HepG2 (cell line): ENCODE results near the gene LEPROT. TPM values are rescaled to one million over a fixed set of nuclear protein-coding genes. Genes with fewer than 3 reads are reported as not detected.

Experiments used
- CHD4 ChIP-seq: fragments of 200-600 bp; sonication (generic); IDR thresholded peaks from 2 replicates; pipeline ENCODE4 v1.7.0; 2017; ENCODE audit warnings: mild to moderate bottlenecking, low read length, borderline replicate concordance
- FOXK1 ChIP-seq: sonication (generic); formaldehyde crosslinking; IDR thresholded peaks from 2 replicates; pipeline ENCODE4 v1.4.0; 2020; ENCODE audit warnings: low read depth, missing genetic modification reagents, borderline replicate concordance
- HNF1A ChIP-seq, 2 experiments: sonication (generic) in 1 of 2; formaldehyde crosslinking in 1 of 2; IDR thresholded peaks; 2 replicates each; pipeline versions ENCODE4 v1.4.0 to v1.6.1; 2016 to 2020; ENCODE audit warnings: borderline replicate concordance in 1 of 2, low read depth in 1 of 2, mild to moderate bottlenecking in 1 of 2, missing genetic modification reagents in 1 of 2
- JARID2 ChIP-seq: sonication (generic); formaldehyde crosslinking; IDR thresholded peaks from 2 replicates; pipeline ENCODE4 v1.8.1; 2023; ENCODE audit warnings: missing genetic modification reagents, inconsistent platforms; ENCODE audit not compliant: insufficient replicate concordance
- MIXL1 ChIP-seq: IDR thresholded peaks from 2 replicates; pipeline ENCODE4 v1.6.1; 2016
- MLX ChIP-seq: IDR thresholded peaks from 2 replicates; pipeline ENCODE4 v1.6.1; 2016
- RBFOX2 ChIP-seq: fragments of 200-400 bp; formaldehyde crosslinking; IDR thresholded peaks from 2 replicates; pipeline ENCODE4 v1.6.1; 2017; ENCODE audit warnings: low read depth, mild to moderate bottlenecking, low read length
- SRSF4 ChIP-seq: fragments of 200-400 bp; formaldehyde crosslinking; IDR thresholded peaks from one replicate; pipeline ENCODE4 v1.6.1; 2018; ENCODE audit warnings: mild to moderate bottlenecking, low read depth, low read length, moderate library complexity; ENCODE audit not compliant: poor library complexity, severe bottlenecking
- TFDP2 ChIP-seq: sonication (generic); formaldehyde crosslinking; IDR thresholded peaks from 2 replicates; pipeline ENCODE4 v1.4.0; 2020; ENCODE audit warnings: missing genetic modification reagents
- THRA ChIP-seq: sonication (generic); formaldehyde crosslinking; IDR thresholded peaks from 2 replicates; pipeline ENCODE4 v1.4.0; 2020; ENCODE audit warnings: missing genetic modification reagents, borderline replicate concordance
- ZBTB26 ChIP-seq: IDR thresholded peaks from 2 replicates; pipeline ENCODE4 v1.6.1; 2016; ENCODE audit warnings: missing compliant biosample characterization, missing genetic modification reagents, borderline replicate concordance
- ZFP36L1 ChIP-seq: sonication (generic); formaldehyde crosslinking; IDR thresholded peaks from 2 replicates; pipeline ENCODE4 v1.8.0; 2022; ENCODE audit warnings: mild to moderate bottlenecking, missing genetic modification reagents, moderate library complexity
- ZMYM3 ChIP-seq: sonication (generic); formaldehyde crosslinking; IDR thresholded peaks from 2 replicates; pipeline ENCODE4 v1.5.1; 2020; ENCODE audit warnings: mild to moderate bottlenecking, missing genetic modification reagents
- ZNF280D ChIP-seq: sonication (generic); formaldehyde crosslinking; IDR thresholded peaks from 2 replicates; pipeline ENCODE4 v1.5.1; 2020; ENCODE audit warnings: mild to moderate bottlenecking, missing genetic modification reagents
- polyA plus RNA-seq, 8 experiments: library from polyadenylated mRNA; depleted of rRNA in 3 of 8; stranded (reverse) in 7 of 8; unstranded in 1 of 8; fragments of >200 nt; fragmentation: Illumina TruSeq in 4 of 8; extraction: Trizol in 4 of 8; gene quantifications; 2 replicates each; pipeline versions ENCODE4 v1.2.1 to v1.2.3, GENCODE V29; 2011 to 2016; ENCODE audit warnings: low read depth in 4 of 8, missing spikeins in 1 of 8, mixed read lengths in 1 of 8; ENCODE audit not compliant: insufficient read depth in 1 of 8
- total RNA-seq, 5 experiments: library from RNA; depleted of rRNA; stranded (reverse); fragments of >200 nt; fragmentation: Illumina TruSeq; extraction: Trizol; gene quantifications; 2 replicates each; pipeline ENCODE4 v1.2.3, GENCODE V29; 2016; ENCODE audit warnings: low read depth in 1 of 5

LEPROT gene
- total and polyA plus RNA-seq, 2 of the 13 experiments (the other 11 are each of a cell fraction or from before 2014, with no cell fraction given) = 36.8 to 51.4 TPM

- TF ChIP-seq ZMYM3 (CRISPR knock-in tag) (peak; percentile 63; the same call in 1 of the 2 replicates), ZBTB26 (CRISPR knock-in tag) (no peak), SRSF4 (no peak), MIXL1 (peak; percentile 89), THRA (peak; percentile 59; the same call in 1 of the 2 replicates), ZFP36L1 (CRISPR knock-in tag) (no peak), CHD4 (peak; percentile 87; the same call in 1 of the 2 replicates), HNF1A (IDR thresholded peaks at IDR 0.05; ENCODE audit: low read depth) (peak; percentile 33; the same call in 1 of the 2 replicates), HNF1A (CRISPR knock-in tag; IDR thresholded peaks at IDR 0.05; ENCODE audit: borderline replicate concordance) (no peak), JARID2 (CRISPR knock-in tag) (no peak), ZNF280D (peak; percentile 14; the same call in 1 of the 2 replicates), FOXK1 (peak; percentile 66; the same call in 1 of the 2 replicates), MLX (CRISPR knock-in tag) (peak; percentile 32; the same call in 1 of the 2 replicates), TFDP2 (no peak), RBFOX2 (no peak)
These were observed 63.7 kb downstream of the LEPROT start (continued) for GRCh38 chr1:65483993-65484754.
